B cell (primary cell): Measurements from ENCODE around the gene GALNT10. TPM values are rescaled to one million over a fixed set of nuclear protein-coding genes. Genes with fewer than 3 reads are reported as not detected.

Experiments
- ATAC-seq: fragments of 200-7000 bp; cut with Tn5 transposase; one replicate; pipeline ENCODE4 v1.10.0; 2021; ENCODE audit warnings: low read depth, mild to moderate bottlenecking, moderate number of reproducible peaks, moderate library complexity
- CTCF ChIA-PET: fragments of 350-600 bp; sonication (Branson Sonifier 250); formaldehyde crosslinking; loops from one replicate; lab custom pipeline; 2021; ENCODE audit warnings: antibody characterized with exemption, inconsistent platforms; lab: Charles Lee
- POLR2A ChIA-PET: fragments of 350-600 bp; sonication (Branson Sonifier 250); formaldehyde crosslinking; loops from one replicate; lab custom pipeline; 2021; ENCODE audit warnings: antibody characterized with exemption; lab: Charles Lee
- DNase-seq: peaks from one replicate; pipeline ENCODE4 v3.0.0; 2013
- H2AFZ ChIP-seq: 2 replicates; pipeline ENCODE4 v1.6.1; 2012; ENCODE audit warnings: mild to moderate bottlenecking, low read depth, low read length; ENCODE audit not compliant: insufficient read depth, poor library complexity, severe bottlenecking
- H3K27ac ChIP-seq, 2 donors: 1 replicate in 1 of 2; 2 replicates in 1 of 2; pipeline ENCODE4 v1.5.1; 2012 to 2013; ENCODE audit warnings: low read length in 2 of 2, mild to moderate bottlenecking in 2 of 2, moderate library complexity in 1 of 2
- H3K27me3 ChIP-seq, 4 experiments: fragments of 200-600 bp in 1 of 4; sonication (generic) in 1 of 4; replicated peaks in 1 of 4; 1 replicate in 2 of 4; 2 replicates in 2 of 4; pipeline versions ENCODE4 v1.6.1 to v1.7.0; 2013 to 2016; ENCODE audit warnings: low read length in 3 of 4, mild to moderate bottlenecking in 2 of 4, mixed read lengths in 1 of 4, moderate library complexity in 1 of 4; ENCODE audit not compliant: insufficient read depth in 4 of 4, control insufficient read depth in 3 of 4; ENCODE audit errors: control extremely low read depth in 1 of 4
- H3K36me3 ChIP-seq, 2 experiments: replicated peaks in 1 of 2; 1 replicate in 1 of 2; 2 replicates in 1 of 2; pipeline versions ENCODE4 v1.6.1 to v1.7.1; 2013; ENCODE audit warnings: low read length in 1 of 2; ENCODE audit not compliant: insufficient read depth in 2 of 2, control insufficient read depth in 1 of 2; ENCODE audit errors: control extremely low read depth in 1 of 2, extremely low read depth in 1 of 2
- H3K4me1 ChIP-seq, 2 donors: fragments of 200-600 bp in 1 of 2; sonication (generic) in 1 of 2; 1 replicate in 1 of 2; 2 replicates in 1 of 2; pipeline versions ENCODE4 v1.5.1 to v1.6.1; 2013 to 2017; ENCODE audit warnings: low read length in 2 of 2; ENCODE audit not compliant: control insufficient read depth in 2 of 2, insufficient read depth in 2 of 2
- H3K4me2 ChIP-seq: replicated peaks from 2 replicates; pipeline ENCODE3; 2012; ENCODE audit warnings: mild to moderate bottlenecking, low read depth, low read length; ENCODE audit not compliant: poor library complexity, severe bottlenecking
- H3K4me3 ChIP-seq, 5 experiments: fragments of 200-600 bp in 1 of 5; sonication (generic) in 1 of 5; 1 replicate in 3 of 5; 2 replicates in 2 of 5; pipeline versions ENCODE4 v1.5.1 to v1.7.0; 2011 to 2016; ENCODE audit warnings: low read length in 4 of 5, mild to moderate bottlenecking in 4 of 5, low read depth in 2 of 5, control low read depth in 1 of 5, moderate library complexity in 1 of 5; ENCODE audit not compliant: insufficient read depth in 1 of 5; ENCODE audit errors: control extremely low read depth in 1 of 5, extremely low read depth in 1 of 5
- H3K79me2 ChIP-seq: fragments of 200-600 bp; sonication (generic); one replicate; pipeline ENCODE4 v1.6.0; 2016; ENCODE audit warnings: low read length; ENCODE audit not compliant: control insufficient read depth, insufficient read depth
- H3K9ac ChIP-seq: fragments of 200-600 bp; sonication (generic); 2 replicates; pipeline ENCODE4 v1.6.1; 2017; ENCODE audit warnings: mild to moderate bottlenecking, low read length, moderate library complexity
- H3K9me3 ChIP-seq, 3 donors: one replicate each; pipeline versions ENCODE4 v1.6.1 to v1.7.1; 2013; ENCODE audit warnings: low read length in 2 of 3; ENCODE audit not compliant: control insufficient read depth in 2 of 3, insufficient read depth in 1 of 3; ENCODE audit errors: control extremely low read depth in 1 of 3
- H4K20me1 ChIP-seq: 2 replicates; pipeline ENCODE4 v1.6.0; 2012; ENCODE audit warnings: mild to moderate bottlenecking, low read length; ENCODE audit not compliant: insufficient read depth, control insufficient read depth, poor library complexity, severe bottlenecking
- H3K27ac Mint-ChIP-seq: one replicate; pipeline ENCODE4 v1.8.0; 2021; ENCODE audit warnings: mixed read lengths
- H3K27me3 Mint-ChIP-seq: one replicate; pipeline ENCODE4 v1.8.0; 2021; ENCODE audit warnings: mixed read lengths
- H3K4me1 Mint-ChIP-seq: one replicate; pipeline ENCODE4 v1.8.0; 2021; ENCODE audit warnings: mixed read lengths
- H3K4me3 Mint-ChIP-seq: one replicate; pipeline ENCODE4 v1.8.0; 2021; ENCODE audit warnings: mixed read lengths
- H3K9me3 Mint-ChIP-seq: one replicate; pipeline ENCODE4 v1.8.0; 2022; ENCODE audit warnings: mixed read lengths; ENCODE audit not compliant: insufficient read depth
- CTCF ChIP-seq: fragments of 200-600 bp; IDR thresholded peaks from one replicate; pipeline ENCODE4 v1.8.0; 2022; ENCODE audit warnings: antibody characterized with exemption, mild to moderate bottlenecking
- EZH2 ChIP-seq: IDR thresholded peaks from 2 replicates; pipeline ENCODE4 v1.6.1; 2012; ENCODE audit warnings: borderline replicate concordance, low read depth, mild to moderate bottlenecking, moderate library complexity, low read length; ENCODE audit not compliant: insufficient read depth, poor library complexity, severe bottlenecking
- whole genome bisulfite sequencing: methylation state at CpG from one replicate; pipeline ENCODE4 v1.1.5; 2013; ENCODE audit warnings: missing lambda C conversion rate; ENCODE audit not compliant: insufficient coverage; 5-methylcytosine and 5-hydroxymethylcytosine counted together
- intact Hi-C: fragments of 100-400 bp; cut with micrococcal nuclease; formaldehyde crosslinking; loops from one replicate; pipeline ENCODE4 v1.10.0; 2022
- polyA plus RNA-seq: library from polyadenylated mRNA; depleted of rRNA; stranded (reverse); fragments of >200 nt; gene quantifications from 2 replicates; pipeline ENCODE4 v1.2.3, GENCODE V29; 2012
- total RNA-seq, 2 donors: library from RNA; stranded (reverse); fragments of 120-200 nt in 1 of 2; gene quantifications; 1 replicate in 1 of 2; 2 replicates in 1 of 2; pipeline versions ENCODE4 v1.2.3 to v1.2.4, GENCODE V29; 2013 to 2022

Gene GALNT10
- total and polyA plus RNA-seq, 2 donors (not counting 1 experiment from before 2014, with no cell fraction given): 27.7 to 42.8 TPM

- ATAC-seq (no peak), DNase-seq (no peak)
- no peaks in the 10 kb centered on the region for H3K27me3 Mint-ChIP-seq
- Histone ChIP-seq H2AFZ (no peak overlapping the region), H3K27ac (no peak overlapping the region), H3K9me3 (no peaks in the 10 kb centered on the region), H3K27me3 (no peaks in the 10 kb centered on the region), H3K79me2 (no peaks in the 10 kb centered on the region), H3K4me3 (no peak overlapping the region), H3K9ac (no peak overlapping the region), H3K4me1 (peaks cover 3 to 11% of the 10 kb centered on the region in 2 donors), H3K36me3 (peaks cover 0 to 19% of the 10 kb centered on the region in 2 experiments), H4K20me1 (no peaks in the 10 kb centered on the region), H3K4me2 (no peak overlapping the region)
- no peaks in the 10 kb centered on the region for H3K9me3 Mint-ChIP-seq
- intact Hi-C loops: no loop called here
- ChIA-PET CTCF (interaction anchor here (9.3 kb wide), 1 partner anchor 332 kb away, joined by 295 read pairs; no protein-coding TSS in a partner anchor), POLR2A (no interaction called here)
- peaks cover 14% of the 10 kb centered on the region for H3K4me1 Mint-ChIP-seq
- TF ChIP-seq EZH2 (no peak), CTCF (no peak)
- H3K4me3 Mint-ChIP-seq: no peak overlapping the region
- no peak overlapping the region for H3K27ac Mint-ChIP-seq
- WGBS: 96% methylated on average over 5 of the region's 9 CpGs
Observed at GRCh38 chr5:154401931-154402330, 211.4 kb downstream of the GALNT10 start.

- Histone ChIP-seq H3K4me2 (no peak overlapping the region), H4K20me1 (no peaks in the 10 kb centered on the region), H3K4me3 (no peak overlapping the region), H3K4me1 (peaks cover 3 to 11% of the 10 kb centered on the region in 2 donors), H3K9me3 (no peaks in the 10 kb centered on the region), H3K9ac (no peak overlapping the region), H3K27me3 (no peaks in the 10 kb centered on the region), H3K36me3 (peaks cover 0 to 16% of the 10 kb centered on the region in 2 experiments), H3K27ac (no peak overlapping the region), H2AFZ (no peak overlapping the region), H3K79me2 (no peaks in the 10 kb centered on the region)
- WGBS: 94% methylated on average over 8 of the region's 10 CpGs
- Mint-ChIP-seq H3K27ac (peak overlapping the region; percentile 27), H3K9me3 (no peaks in the 10 kb centered on the region), H3K4me3 (no peak overlapping the region), H3K4me1 (peaks cover 13% of the 10 kb centered on the region), H3K27me3 (no peaks in the 10 kb centered on the region)
- ATAC-seq (no peak), DNase-seq (no peak)
- intact Hi-C loops: no loop called here
- no peak for TF ChIP-seq EZH2
- TF ChIP-seq CTCF: no peak
- POLR2A ChIA-PET: no interaction called here
- CTCF ChIA-PET: interaction anchor here (1.5 to 9.3 kb wide), 2 partner anchors 213 to 332 kb away, joined by 6 to 295 read pairs; no protein-coding TSS in a partner anchor
Observed at GRCh38 chr5:154402611-154403010, 212.1 kb downstream of the GALNT10 start.
